ENCODE results near the gene SLC35D1.

- TF ChIP-seq EP300 (IDR thresholded peaks at IDR 0.05; ENCODE audit: borderline replicate concordance), result no peak
- TF ChIP-seq MAX (IDR thresholded peaks at IDR 0.05), result no peak
Measured at GRCh38 chr1:67072749-67073148, 18.8 kb upstream of the SLC35D1 start.

Measured in Ishikawa (cell line).